Keratinocyte (primary cell): ENCODE data around the gene LPA.
A peak's percentile ranks its signal among the peaks of the same experiment; 100 is the strongest.

ENCODE experiments used
- EZH2 ChIP-seq: IDR thresholded peaks from one replicate; pipeline ENCODE4 v1.6.1; 2012; ENCODE audit warnings: inconsistent platforms, mild to moderate bottlenecking, low read length, moderate library complexity
- TF ChIP-seq, protein P1 (sequence below), 3 experiments: IDR thresholded peaks in 1 of 3; conservative IDR thresholded peaks in 1 of 3; optimal IDR thresholded peaks in 1 of 3; 2 replicates in 2 of 3; 3 replicates in 1 of 3; pipeline versions ENCODE3 to v1.5.1; 2011; ENCODE audit warnings: low read length in 3 of 3, mild to moderate bottlenecking in 3 of 3, moderate library complexity in 2 of 3, control low read depth in 1 of 3, inconsistent platforms in 1 of 3; ENCODE audit not compliant: insufficient read depth in 2 of 3; ENCODE audit errors: extremely low read depth in 1 of 3

DNA sequence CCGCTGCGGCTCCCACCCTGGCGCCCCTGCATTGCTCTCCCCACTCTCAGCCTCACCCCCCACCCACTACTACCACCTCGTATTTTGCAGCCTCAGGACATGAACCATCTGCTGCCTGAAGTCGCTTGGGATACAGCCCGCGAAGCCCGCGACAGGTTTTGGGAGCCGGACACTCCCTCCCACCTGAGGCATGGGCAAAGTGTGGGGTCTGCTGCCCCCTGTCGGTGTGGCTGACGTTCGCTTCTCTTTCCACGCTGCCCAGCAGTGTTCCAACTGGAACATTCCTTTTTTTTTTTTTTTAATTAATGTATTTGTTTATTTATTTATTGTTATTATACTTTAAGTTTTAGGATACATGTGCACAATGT is 15.3 kb upstream of the LPA start:
- TF ChIP-seq, protein P1, sequence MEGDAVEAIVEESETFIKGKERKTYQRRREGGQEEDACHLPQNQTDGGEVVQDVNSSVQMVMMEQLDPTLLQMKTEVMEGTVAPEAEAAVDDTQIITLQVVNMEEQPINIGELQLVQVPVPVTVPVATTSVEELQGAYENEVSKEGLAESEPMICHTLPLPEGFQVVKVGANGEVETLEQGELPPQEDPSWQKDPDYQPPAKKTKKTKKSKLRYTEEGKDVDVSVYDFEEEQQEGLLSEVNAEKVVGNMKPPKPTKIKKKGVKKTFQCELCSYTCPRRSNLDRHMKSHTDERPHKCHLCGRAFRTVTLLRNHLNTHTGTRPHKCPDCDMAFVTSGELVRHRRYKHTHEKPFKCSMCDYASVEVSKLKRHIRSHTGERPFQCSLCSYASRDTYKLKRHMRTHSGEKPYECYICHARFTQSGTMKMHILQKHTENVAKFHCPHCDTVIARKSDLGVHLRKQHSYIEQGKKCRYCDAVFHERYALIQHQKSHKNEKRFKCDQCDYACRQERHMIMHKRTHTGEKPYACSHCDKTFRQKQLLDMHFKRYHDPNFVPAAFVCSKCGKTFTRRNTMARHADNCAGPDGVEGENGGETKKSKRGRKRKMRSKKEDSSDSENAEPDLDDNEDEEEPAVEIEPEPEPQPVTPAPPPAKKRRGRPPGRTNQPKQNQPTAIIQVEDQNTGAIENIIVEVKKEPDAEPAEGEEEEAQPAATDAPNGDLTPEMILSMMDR (optimal IDR thresholded peaks at IDR 0.05 in 1 of 3, IDR thresholded peaks at IDR 0.05 in 1 of 3, conservative IDR thresholded peaks at IDR 0.05 in 1 of 3; ENCODE audit: extremely low read depth in 1 of 3, insufficient read depth in 2 of 3, low read length in 3 of 3), result peak in 2 of 3 experiments; percentile 57 to 58
- TF ChIP-seq EZH2, result no peak
